Astrocyte of the cerebellum (primary cell): Measurements from ENCODE around the gene XRRA1.
A peak's percentile ranks its signal among the peaks of the same experiment; 100 is the strongest.

Experiments
- DNase-seq: peaks from one replicate; pipeline ENCODE4 v3.0.0-alpha.2; 2011; ENCODE audit warnings: low read depth
- H3K4me3 ChIP-seq: 2 replicates; pipeline ENCODE4 v1.5.1; 2011; ENCODE audit warnings: mild to moderate bottlenecking, low read depth, low read length, moderate library complexity
- CTCF ChIP-seq: IDR thresholded peaks from 2 replicates; pipeline ENCODE4 v1.5.1; 2012; ENCODE audit warnings: low read length, low read depth, moderate library complexity, mild to moderate bottlenecking; ENCODE audit errors: missing control alignments
- in situ Hi-C: cut with HindIII; loops from 2 replicates; pipeline ENCODE4 v1.10.0; 2017; ENCODE audit warnings: low sequenced_read_pairs

XRRA1 gene

GRCh38 chr11:74950374-74950969 is 1.6 kb upstream of the XRRA1 start:
- in situ Hi-C loops = no loop called here
- DNase-seq = no peak
- TF ChIP-seq CTCF = no peak
- H3K4me3 ChIP-seq = peak overlapping the region; percentile 99

- in situ Hi-C loops = no loop called here
- peak overlapping the region; percentile 99 for H3K4me3 ChIP-seq
- TF ChIP-seq CTCF = no peak
- no peak for DNase-seq
Measured at GRCh38 chr11:74949753-74950137, 854 bp upstream of the XRRA1 start.

GRCh38 chr11:74948546-74948897 is 369 bp downstream of the XRRA1 start:
- in situ Hi-C loops = no loop called here
- no peak for TF ChIP-seq CTCF
- no peak for DNase-seq
- peak overlapping the region; percentile 99 for H3K4me3 ChIP-seq

- in situ Hi-C loops = no loop called here
- TF ChIP-seq CTCF = no peak
- DNase-seq = no peak
- H3K4me3 ChIP-seq = no peak overlapping the region
Measured at GRCh38 chr11:74942073-74942759, 6.7 kb downstream of the XRRA1 start.

- no peak for DNase-seq
- in situ Hi-C loops = no loop called here
- no peak for TF ChIP-seq CTCF
- no peak overlapping the region for H3K4me3 ChIP-seq
Measured at GRCh38 chr11:74941492-74941891, 7.4 kb downstream of the XRRA1 start.

- H3K4me3 ChIP-seq = no peak overlapping the region
- no peak for DNase-seq
- in situ Hi-C loops = no loop called here
- TF ChIP-seq CTCF = no peak
Measured at GRCh38 chr11:74937696-74938475, 11.0 kb downstream of the XRRA1 start.
